ENCODE results near the gene CETP. TPM values are rescaled to one million over a fixed set of nuclear protein-coding genes. Genes with fewer than 3 reads are reported as not detected.
A peak's percentile ranks its signal among the peaks of the same experiment; 100 is the strongest.

Gene CETP
- total and polyA plus RNA-seq, 2 of the 8 experiments (the other 6 are each of a cell fraction or from before 2014, with no cell fraction given), result not detected

GRCh38 chr16:57032931-57033330 is 71.2 kb downstream of the CETP start:
- peak overlapping the region; percentile 36; the same call in 1 of the 2 replicates for H4K8ac ChIP-seq (ENCODE audit: extremely low read depth, insufficient read depth, low read length)
- no peak overlapping the region for H3K23ac ChIP-seq (ENCODE audit: insufficient read length)
- no peak overlapping the region for H3K27ac ChIP-seq (ENCODE audit: low read depth, low read length)
- ChIA-PET CTCF (ENCODE audit: partially characterized antibody) (interaction anchor here (0.7 to 3.1 kb wide), 8 partner anchors 13 to 168 kb away, joined by 3 to 13 read pairs (median 3); partner anchors contain the start of gene SLC12A3), POLR2A (ENCODE audit: partially characterized antibody) (no interaction called here)
- H2BK15ac ChIP-seq (ENCODE audit: low read length), result no peak overlapping the region
- H3K4me1 ChIP-seq (replicated peaks in 1 of 4; ENCODE audit: control insufficient read depth in 3 of 4, insufficient read depth in 4 of 4, low read length in 3 of 4), result no peaks in the 10 kb centered on the region
- no peak overlapping the region for H2AK5ac ChIP-seq (ENCODE audit: low read depth, low read length)
- no peak overlapping the region for H4K5ac ChIP-seq (ENCODE audit: insufficient read length, low read depth, low read length)
- no peak overlapping the region for H3K4ac ChIP-seq (replicated peaks; ENCODE audit: insufficient read length, low read depth, low read length)
- H3K79me1 ChIP-seq (ENCODE audit: low read depth, low read length), result no peaks in the 10 kb centered on the region
- H3K23me2 ChIP-seq (ENCODE audit: low read depth, low read length), result peaks cover 6% of the 10 kb centered on the region; the same call in 1 of the 2 replicates
- no peak overlapping the region for H2BK5ac ChIP-seq (ENCODE audit: low read depth, low read length)
- H4K91ac ChIP-seq (replicated peaks; ENCODE audit: insufficient read length, low read length), result no peak overlapping the region
- no peak overlapping the region for H3K56ac ChIP-seq (replicated peaks; ENCODE audit: insufficient read length, low read depth, low read length)
- no peak for TF ChIP-seq CEBPB (IDR thresholded peaks at IDR 0.05; ENCODE audit: low read depth, low read length)
- TF ChIP-seq EP300 (IDR thresholded peaks at IDR 0.05; ENCODE audit: borderline replicate concordance in 1 of 2, low read depth in 2 of 2, low read length in 2 of 2), result no peak
- no peak for TF ChIP-seq TEAD4 (IDR thresholded peaks at IDR 0.05; ENCODE audit: low read depth, low read length)
- TF ChIP-seq BACH1 (IDR thresholded peaks at IDR 0.05; ENCODE audit: low read length), result no peak
- TF ChIP-seq ASH2L (IDR thresholded peaks at IDR 0.05; ENCODE audit: low read length), result no peak
- TF ChIP-seq ZNF274 (IDR thresholded peaks at IDR 0.05; ENCODE audit: borderline replicate concordance, extremely low read depth, low read length), result no peak
- no peak for TF ChIP-seq CBX8 (IDR thresholded peaks at IDR 0.05; ENCODE audit: borderline replicate concordance, low read depth, low read length)
- no peak for TF ChIP-seq ATF2 (IDR thresholded peaks at IDR 0.05; ENCODE audit: low read length)
- TF ChIP-seq JUN (IDR thresholded peaks at IDR 0.05; ENCODE audit: low read depth, low read length), result no peak
- TF ChIP-seq SP2 (IDR thresholded peaks at IDR 0.05; ENCODE audit: low read length), result no peak
- no peak for TF ChIP-seq RFX5 (IDR thresholded peaks at IDR 0.05; ENCODE audit: borderline replicate concordance, low read depth, low read length)
- no peak for TF ChIP-seq BRCA1 (IDR thresholded peaks at IDR 0.05; ENCODE audit: low read depth, low read length)
- no peak for TF ChIP-seq TCF12 (IDR thresholded peaks at IDR 0.05; ENCODE audit: low read depth, low read length)
- TF ChIP-seq PHF8 (conservative IDR thresholded peaks at IDR 0.05; ENCODE audit: low read depth, low read length), result no peak
- H3K4me2 ChIP-seq (ENCODE audit: insufficient read depth in 1 of 2, low read depth in 2 of 2, low read length in 2 of 2), result no peak overlapping the region
- H3K9me3 ChIP-seq (ENCODE audit: insufficient read depth in 2 of 2, low read depth in 1 of 2, low read length in 1 of 2), result no peaks in the 10 kb centered on the region
- no peak overlapping the region for H2BK12ac ChIP-seq (ENCODE audit: low read depth, low read length)
- peaks cover 0 to 4% of the 10 kb centered on the region in 2 experiments for H4K20me1 ChIP-seq (replicated peaks in 1 of 2; ENCODE audit: control insufficient read depth in 1 of 2, insufficient read depth in 2 of 2, low read length in 2 of 2)
- H3K79me2 ChIP-seq (ENCODE audit: control insufficient read depth in 1 of 2, insufficient read depth in 2 of 2, low read length in 2 of 2), result no peaks in the 10 kb centered on the region
- H3K27me3 ChIP-seq (replicated peaks in 1 of 4; ENCODE audit: control insufficient read depth in 3 of 4, extremely low read depth in 1 of 4, insufficient read depth in 3 of 4, low read length in 3 of 4), result no peaks in the 10 kb centered on the region
- 84% methylated on average over 5 of the region's 5 CpGs; no CpG with 5 or more reads in 1 of the 2 experiments for WGBS, 2 experiments (ENCODE audit: extremely low coverage in 1 of 2, insufficient coverage in 1 of 2, insufficient read length in 1 of 2, insufficient replicate concordance in 2 of 2, low coverage in 1 of 2, low lambda C conversion rate in 2 of 2, missing lambda C conversion rate in 1 of 2)
- H2BK120ac ChIP-seq (replicated peaks; ENCODE audit: low read depth, low read length), result no peak overlapping the region
- H3K9ac ChIP-seq (replicated peaks in 1 of 4; ENCODE audit: extremely low read depth in 1 of 4, low read depth in 3 of 4, low read length in 3 of 4), result no peak overlapping the region
- H3K18ac ChIP-seq (ENCODE audit: extremely low read depth, low read length), result no peak overlapping the region
- no peak overlapping the region for H2BK20ac ChIP-seq (ENCODE audit: low read length)
- FAIRE-seq (no peak), DNase-seq (ENCODE audit: low read depth in 1 of 2, low spot score in 2 of 2) (no peak)
- no peak overlapping the region for H2AFZ ChIP-seq (ENCODE audit: low read length)
- no peak overlapping the region for H3K14ac ChIP-seq (ENCODE audit: insufficient read length)
- H3K36me3 ChIP-seq (ENCODE audit: control insufficient read depth in 2 of 4, insufficient read depth in 4 of 4, low read length in 3 of 4), result no peaks in the 10 kb centered on the region
- no peak overlapping the region for H3K4me3 ChIP-seq (ENCODE audit: extremely low read depth in 1 of 4, insufficient read depth in 2 of 4, low read depth in 3 of 4, low read length in 4 of 4)
